OCI-LY1 (cell line): Measurements from ENCODE around the gene GPR173.

Source experiments
- EZH2 ChIP-seq: fragments of 200-600 bp; sonication (generic), shearing (Covaris generic); IDR thresholded peaks from 2 replicates; pipeline ENCODE4 v1.8.0; 2017; ENCODE audit warnings: borderline replicate concordance, mixed run types, mild to moderate bottlenecking, antibody characterized with exemption, low read length, moderate library complexity, mixed read lengths
- TF ChIP-seq, protein P1 (sequence below): fragments of 200-600 bp; sonication (generic), shearing (Covaris generic); IDR thresholded peaks from 2 replicates; pipeline ENCODE4 v1.5.1; 2017; ENCODE audit warnings: mild to moderate bottlenecking, antibody characterized with exemption, low read length, moderate library complexity, mixed read lengths

DNA sequence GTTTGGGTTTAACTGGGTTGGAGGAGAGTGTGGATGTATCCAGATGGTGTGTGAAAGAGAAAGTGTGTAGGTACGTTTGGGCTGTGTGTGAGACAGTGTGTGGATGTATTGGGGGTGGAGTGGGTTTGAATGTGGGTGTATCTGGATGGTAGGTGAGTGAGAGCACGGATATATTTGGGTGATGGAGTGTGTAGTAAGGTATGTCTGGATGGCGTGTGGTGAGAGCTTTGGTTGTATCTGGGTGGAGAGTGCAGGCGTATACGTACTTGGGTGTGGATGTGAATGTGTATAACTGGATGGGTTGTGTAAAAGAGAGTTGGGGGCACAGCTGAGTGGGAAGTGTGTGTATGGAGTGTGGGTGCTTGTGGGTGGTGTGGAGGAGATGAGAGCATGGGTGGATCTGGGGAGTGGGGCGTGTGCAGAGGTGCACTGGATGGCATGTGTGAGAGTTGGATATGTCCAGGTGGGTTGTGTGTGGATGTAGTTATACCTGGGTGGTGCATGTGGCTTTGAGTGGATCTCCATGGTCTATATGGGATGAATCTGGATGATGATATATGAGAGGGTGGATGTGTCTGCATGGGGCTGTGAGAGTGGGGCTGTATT, 6.8 kb downstream of the GPR173 start:
- TF ChIP-seq, protein P1, sequence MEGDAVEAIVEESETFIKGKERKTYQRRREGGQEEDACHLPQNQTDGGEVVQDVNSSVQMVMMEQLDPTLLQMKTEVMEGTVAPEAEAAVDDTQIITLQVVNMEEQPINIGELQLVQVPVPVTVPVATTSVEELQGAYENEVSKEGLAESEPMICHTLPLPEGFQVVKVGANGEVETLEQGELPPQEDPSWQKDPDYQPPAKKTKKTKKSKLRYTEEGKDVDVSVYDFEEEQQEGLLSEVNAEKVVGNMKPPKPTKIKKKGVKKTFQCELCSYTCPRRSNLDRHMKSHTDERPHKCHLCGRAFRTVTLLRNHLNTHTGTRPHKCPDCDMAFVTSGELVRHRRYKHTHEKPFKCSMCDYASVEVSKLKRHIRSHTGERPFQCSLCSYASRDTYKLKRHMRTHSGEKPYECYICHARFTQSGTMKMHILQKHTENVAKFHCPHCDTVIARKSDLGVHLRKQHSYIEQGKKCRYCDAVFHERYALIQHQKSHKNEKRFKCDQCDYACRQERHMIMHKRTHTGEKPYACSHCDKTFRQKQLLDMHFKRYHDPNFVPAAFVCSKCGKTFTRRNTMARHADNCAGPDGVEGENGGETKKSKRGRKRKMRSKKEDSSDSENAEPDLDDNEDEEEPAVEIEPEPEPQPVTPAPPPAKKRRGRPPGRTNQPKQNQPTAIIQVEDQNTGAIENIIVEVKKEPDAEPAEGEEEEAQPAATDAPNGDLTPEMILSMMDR = no peak
- TF ChIP-seq EZH2 = no peak
